HEK293 (cell line): Measurements from ENCODE around the gene URGCP.

Experiments used
- CTCF ChIA-PET: fragments of 350-600 bp; formaldehyde crosslinking; extraction: SDS; loops from one replicate; lab custom pipeline; 2021; ENCODE audit warnings: antibody characterized with exemption; lab: Yijun Ruan, JAX
- POLR2A ChIA-PET: fragments of 300-600 bp; formaldehyde crosslinking; extraction: SDS; loops from one replicate; lab custom pipeline; 2020; ENCODE audit warnings: antibody characterized with exemption, inconsistent platforms; lab: Yijun Ruan, JAX
- H3K27ac ChIP-seq: fragments of 200-500 bp; sonication (Bioruptor generic); 2 replicates; pipeline ENCODE4 v1.5.1; 2014; ENCODE audit warnings: low read depth, low read length, control low read depth, inconsistent platforms; ENCODE audit errors: extremely low read depth
- H3K36me3 ChIP-seq, 2 experiments: fragments of 200-500 bp in 1 of 2; sonication (Bioruptor generic) in 1 of 2; 1 replicate in 1 of 2; 2 replicates in 1 of 2; pipeline ENCODE4 v1.5.1; 2014 to 2017; ENCODE audit warnings: inconsistent platforms in 2 of 2, low read length in 2 of 2; ENCODE audit not compliant: control insufficient read depth in 2 of 2, insufficient read depth in 1 of 2
- H3K4me1 ChIP-seq: fragments of 200-500 bp; sonication (Bioruptor generic); 2 replicates; pipeline ENCODE4 v1.5.1; 2014; ENCODE audit warnings: mild to moderate bottlenecking, low read length, inconsistent platforms; ENCODE audit not compliant: control insufficient read depth, insufficient read depth
- H3K4me3 ChIP-seq: 2 replicates; pipeline ENCODE4 v1.5.1; 2011; ENCODE audit warnings: low read depth, mild to moderate bottlenecking, control low read depth, low read length, moderate library complexity
- H3K9me3 ChIP-seq: fragments of 200-500 bp; sonication (Bioruptor generic); 2 replicates; pipeline ENCODE4 v1.5.1; 2014; ENCODE audit warnings: low read depth, low read length, inconsistent platforms; ENCODE audit not compliant: control insufficient read depth, insufficient read depth
- ELK4 ChIP-seq: IDR thresholded peaks from 2 replicates; pipeline ENCODE4 v1.6.1; 2011; ENCODE audit warnings: mild to moderate bottlenecking, low read depth, low read length, borderline replicate concordance
- GFI1B ChIP-seq: fragments of 450-650 bp; formaldehyde crosslinking; IDR thresholded peaks from 2 replicates; pipeline ENCODE4 v1.5.1; 2016; ENCODE audit warnings: missing biosample characterization, missing genetic modification characterization
- IKZF3 ChIP-seq: fragments of 450-650 bp; IDR thresholded peaks from 2 replicates; pipeline ENCODE4 v1.5.0; 2018; ENCODE audit warnings: missing biosample characterization, mild to moderate bottlenecking, missing genetic modification characterization, moderate library complexity
- KLF1 ChIP-seq: fragments of 450-650 bp; formaldehyde crosslinking; IDR thresholded peaks from 2 replicates; pipeline ENCODE4 v1.5.1; 2016; ENCODE audit warnings: missing biosample characterization, missing genetic modification characterization
- KLF10 ChIP-seq: fragments of 450-650 bp; IDR thresholded peaks from 2 replicates; pipeline ENCODE4 v1.5.1; 2018; ENCODE audit warnings: missing biosample characterization, mild to moderate bottlenecking, missing genetic modification characterization
- KLF16 ChIP-seq: fragments of 450-650 bp; formaldehyde crosslinking; IDR thresholded peaks from 2 replicates; pipeline ENCODE4 v1.5.1; 2017; ENCODE audit warnings: missing biosample characterization, missing genetic modification characterization
- KLF17 ChIP-seq: fragments of 450-650 bp; formaldehyde crosslinking; IDR thresholded peaks from 2 replicates; pipeline ENCODE4 v1.5.1; 2016; ENCODE audit warnings: missing biosample characterization, missing genetic modification characterization
- MYNN ChIP-seq: fragments of 450-650 bp; formaldehyde crosslinking; IDR thresholded peaks from 2 replicates; pipeline ENCODE4 v1.5.1; 2016; ENCODE audit warnings: missing biosample characterization, missing genetic modification characterization, borderline replicate concordance
- REPIN1 ChIP-seq: fragments of 450-650 bp; formaldehyde crosslinking; IDR thresholded peaks from 2 replicates; pipeline ENCODE4 v1.5.1; 2017; ENCODE audit warnings: missing biosample characterization, missing genetic modification characterization, low read depth
- SCRT2 ChIP-seq: fragments of 450-650 bp; formaldehyde crosslinking; IDR thresholded peaks from 2 replicates; pipeline ENCODE4 v1.5.1; 2016; ENCODE audit warnings: missing biosample characterization, missing genetic modification characterization
- ZBTB44 ChIP-seq: fragments of 450-650 bp; IDR thresholded peaks from 2 replicates; pipeline ENCODE4 v1.5.1; 2018; ENCODE audit warnings: missing biosample characterization, mild to moderate bottlenecking, missing genetic modification characterization
- ZNF121 ChIP-seq: fragments of 450-650 bp; formaldehyde crosslinking; IDR thresholded peaks from 2 replicates; pipeline ENCODE4 v1.5.1; 2016; ENCODE audit warnings: missing biosample characterization, missing genetic modification characterization
- ZNF132 ChIP-seq: fragments of 450-650 bp; formaldehyde crosslinking; IDR thresholded peaks from 2 replicates; pipeline ENCODE4 v1.5.1; 2017; ENCODE audit warnings: missing biosample characterization, missing genetic modification characterization, borderline replicate concordance
- ZNF140 ChIP-seq: fragments of 450-650 bp; formaldehyde crosslinking; IDR thresholded peaks from 2 replicates; pipeline ENCODE4 v1.5.1; 2016; ENCODE audit warnings: missing biosample characterization, missing genetic modification characterization
- ZNF148 ChIP-seq: fragments of 450-650 bp; formaldehyde crosslinking; IDR thresholded peaks from 2 replicates; pipeline ENCODE4 v1.5.0; 2017; ENCODE audit warnings: missing biosample characterization, missing genetic modification characterization, borderline replicate concordance
- ZNF157 ChIP-seq: fragments of 450-650 bp; formaldehyde crosslinking; IDR thresholded peaks from 2 replicates; pipeline ENCODE4 v1.5.1; 2016; ENCODE audit warnings: missing biosample characterization, missing genetic modification characterization
- ZNF175 ChIP-seq: fragments of 450-650 bp; formaldehyde crosslinking; IDR thresholded peaks from 2 replicates; pipeline ENCODE4 v1.5.1; 2016; ENCODE audit warnings: missing biosample characterization, missing genetic modification characterization
- ZNF18 ChIP-seq: fragments of 450-650 bp; formaldehyde crosslinking; IDR thresholded peaks from 2 replicates; pipeline ENCODE4 v1.5.1; 2016; ENCODE audit warnings: missing biosample characterization, missing genetic modification characterization
- ZNF23 ChIP-seq: fragments of 450-650 bp; formaldehyde crosslinking; IDR thresholded peaks from 2 replicates; pipeline ENCODE4 v1.5.1; 2016; ENCODE audit warnings: missing biosample characterization, missing genetic modification characterization, borderline replicate concordance
- ZNF514 ChIP-seq: fragments of 450-650 bp; formaldehyde crosslinking; IDR thresholded peaks from 2 replicates; pipeline ENCODE4 v1.5.1; 2016; ENCODE audit warnings: missing biosample characterization, missing genetic modification characterization
- ZNF521 ChIP-seq: fragments of 450-650 bp; formaldehyde crosslinking; IDR thresholded peaks from 2 replicates; pipeline ENCODE4 v1.5.1; 2017; ENCODE audit warnings: missing biosample characterization, mild to moderate bottlenecking, missing genetic modification characterization
- ZNF529 ChIP-seq: fragments of 450-650 bp; formaldehyde crosslinking; IDR thresholded peaks from 2 replicates; pipeline ENCODE4 v1.5.1; 2017; ENCODE audit warnings: missing genetic modification characterization, missing biosample characterization; ENCODE audit not compliant: insufficient replicate concordance
- ZNF544 ChIP-seq: fragments of 450-650 bp; formaldehyde crosslinking; IDR thresholded peaks from 2 replicates; pipeline ENCODE4 v1.5.0; 2017; ENCODE audit warnings: missing biosample characterization, missing genetic modification characterization
- ZNF549 ChIP-seq: fragments of 450-650 bp; IDR thresholded peaks from 2 replicates; pipeline ENCODE4 v1.5.1; 2018; ENCODE audit warnings: missing biosample characterization, missing genetic modification characterization, mild to moderate bottlenecking, inconsistent platforms, moderate library complexity
- ZNF585B ChIP-seq: fragments of 450-650 bp; formaldehyde crosslinking; IDR thresholded peaks from 2 replicates; pipeline ENCODE4 v1.5.1; 2016; ENCODE audit warnings: missing biosample characterization, missing genetic modification characterization
- ZNF610 ChIP-seq: fragments of 450-650 bp; formaldehyde crosslinking; IDR thresholded peaks from 2 replicates; pipeline ENCODE4 v1.5.1; 2016; ENCODE audit warnings: missing biosample characterization, missing genetic modification characterization, borderline replicate concordance
- ZNF677 ChIP-seq: fragments of 450-650 bp; IDR thresholded peaks from 2 replicates; pipeline ENCODE4 v1.5.0; 2018; ENCODE audit warnings: missing biosample characterization, mild to moderate bottlenecking, missing genetic modification characterization, moderate library complexity
- ZNF707 ChIP-seq: fragments of 450-650 bp; formaldehyde crosslinking; IDR thresholded peaks from 2 replicates; pipeline ENCODE4 v1.5.1; 2016; ENCODE audit warnings: missing biosample characterization, missing genetic modification characterization
- ZNF76 ChIP-seq: fragments of 450-650 bp; formaldehyde crosslinking; IDR thresholded peaks from 2 replicates; pipeline ENCODE4; 2016; ENCODE audit warnings: low read depth, missing biosample characterization, missing genetic modification characterization, borderline replicate concordance

Gene URGCP

GRCh38 chr7:43926798-43927123 is 20.4 kb upstream of the URGCP start (continued):
- no peak for TF ChIP-seq ZNF175 (tag by site-specific recombination)
- TF ChIP-seq ZNF76 (tag by site-specific recombination) = no peak
- no peak for TF ChIP-seq ZNF18

GRCh38 chr7:43925984-43926797 is 19.8 kb upstream of the URGCP start, which contains the start of gene UBE2D4:
Gene UBE2D4, plus strand, starts transcription at chr7:43926436. Its CDS starts 97 bp downstream, at chr7:43926533.
- ChIA-PET POLR2A (interaction anchor here (0.5 to 0.9 kb wide), 3 partner anchors 17 to 57 kb away, joined by 3 to 4 read pairs (median 3); partner anchors contain the start of genes MRPS24 and URGCP), CTCF (interaction anchor here (0.6 kb wide), 1 partner anchor 1000 kb away, joined by 5 read pairs; no protein-coding TSS in a partner anchor)
- Histone ChIP-seq H3K9me3 (no peaks in the 10 kb centered on the region), H3K4me1 (no peaks in the 10 kb centered on the region), H3K4me3 (peak within 1 kb of the TSS; percentile 66), H3K36me3 (peaks cover 0 to 4% of the 10 kb centered on the region in 2 experiments; a peak in 1 of 3 replicates), H3K27ac (peak within 1 kb of the TSS; percentile 75)
- TF ChIP-seq REPIN1 (0 out of 2 replicates have a peak, but pooled peaks have one; percentile 43), IKZF3 (tag by site-specific recombination) (no peak), KLF10 (no peak), ZNF514 (tag by site-specific recombination) (no peak), ZNF140 (tag by site-specific recombination) (no peak), KLF17 (tag by site-specific recombination) (0 out of 2 replicates have a peak, but pooled peaks have one; percentile 70), ZNF544 (tag by site-specific recombination) (no peak), ZNF132 (tag by site-specific recombination) (no peak), ZBTB44 (tag by site-specific recombination) (peak; percentile 51; the same call in 1 of the 2 replicates), ZNF610 (tag by site-specific recombination) (no peak; the same call in 1 of the 2 replicates), ZNF529 (no peak), ZNF707 (tag by site-specific recombination) (no peak), ZNF677 (tag by site-specific recombination) (peak; percentile 41), KLF1 (tag by site-specific recombination) (peak; percentile 75; the same call in 1 of the 2 replicates), SCRT2 (tag by site-specific recombination) (no peak), ELK4 (no peak), ZNF549 (tag by site-specific recombination) (no peak), MYNN (no peak), GFI1B (tag by site-specific recombination) (no peak; the same call in 1 of the 2 replicates), ZNF157 (tag by site-specific recombination) (no peak), ZNF148 (no peak), ZNF521 (tag by site-specific recombination) (no peak), ZNF585B (tag by site-specific recombination) (no peak), ZNF23 (tag by site-specific recombination) (no peak), KLF16 (peak; percentile 80), ZNF121 (tag by site-specific recombination) (no peak)
